Adipocyte (in vitro differentiated cells): Measurements from ENCODE around the gene COL23A1.

Experiments
- DNase-seq: peaks from one replicate; pipeline ENCODE4 v3.0.0-alpha.2; 2015; ENCODE audit warnings: low read depth
- H3K27me3 ChIP-seq: replicated peaks from 2 replicates; pipeline ENCODE4 v1.7.0; 2013; ENCODE audit warnings: mild to moderate bottlenecking, low read length, moderate library complexity; ENCODE audit not compliant: control insufficient read depth, insufficient read depth
- H3K36me3 ChIP-seq: 2 replicates; pipeline ENCODE4 v1.7.0; 2013; ENCODE audit warnings: low read length, mild to moderate bottlenecking, moderate library complexity; ENCODE audit not compliant: control insufficient read depth, insufficient read depth, severe bottlenecking
- H3K4me1 ChIP-seq: 2 replicates; pipeline ENCODE4 v1.7.0; 2013; ENCODE audit warnings: mild to moderate bottlenecking, low read length, moderate library complexity; ENCODE audit not compliant: control insufficient read depth, insufficient read depth
- H3K4me3 ChIP-seq: 2 replicates; pipeline ENCODE4 v1.7.0; 2013; ENCODE audit warnings: mild to moderate bottlenecking, low read length, moderate library complexity
- H3K9ac ChIP-seq: 2 replicates; pipeline ENCODE4 v1.7.0; 2013; ENCODE audit warnings: mild to moderate bottlenecking, low read length, moderate library complexity
- H3K9me3 ChIP-seq: 2 replicates; pipeline ENCODE4 v1.7.0; 2013; ENCODE audit warnings: mild to moderate bottlenecking, low read length, moderate library complexity; ENCODE audit not compliant: control insufficient read depth

COL23A1 gene

GRCh38 chr5:178478370-178478769 is 111.8 kb downstream of the COL23A1 start:
- peaks cover 12% of the 10 kb centered on the region for H3K27me3 ChIP-seq
- no peak overlapping the region for H3K9ac ChIP-seq
- H3K4me1 ChIP-seq = no peaks in the 10 kb centered on the region
- no peak overlapping the region for H3K4me3 ChIP-seq
- peaks cover 9% of the 10 kb centered on the region for H3K9me3 ChIP-seq
- no peak for DNase-seq
- no peaks in the 10 kb centered on the region for H3K36me3 ChIP-seq

- Histone ChIP-seq H3K36me3 (no peaks in the 10 kb centered on the region), H3K27me3 (peaks cover 12% of the 10 kb centered on the region), H3K4me1 (no peaks in the 10 kb centered on the region), H3K4me3 (no peak overlapping the region), H3K9me3 (peaks cover 9% of the 10 kb centered on the region), H3K9ac (no peak overlapping the region)
- DNase-seq = no peak
Measured at GRCh38 chr5:178477802-178478201, 112.4 kb downstream of the COL23A1 start.

GRCh38 chr5:178476972-178477754 is 113.0 kb downstream of the COL23A1 start:
- H3K4me3 ChIP-seq = no peak overlapping the region
- H3K9me3 ChIP-seq = peaks cover 9% of the 10 kb centered on the region
- peaks cover 12% of the 10 kb centered on the region for H3K27me3 ChIP-seq
- no peaks in the 10 kb centered on the region for H3K36me3 ChIP-seq
- no peak overlapping the region for H3K9ac ChIP-seq
- no peak for DNase-seq
- no peaks in the 10 kb centered on the region for H3K4me1 ChIP-seq

- Histone ChIP-seq H3K9me3 (peaks cover 9% of the 10 kb centered on the region), H3K9ac (no peak overlapping the region), H3K27me3 (peaks cover 12% of the 10 kb centered on the region), H3K36me3 (no peaks in the 10 kb centered on the region), H3K4me3 (no peak overlapping the region), H3K4me1 (no peaks in the 10 kb centered on the region)
- no peak for DNase-seq
Measured at GRCh38 chr5:178476531-178476930, 113.7 kb downstream of the COL23A1 start.

- H3K36me3 ChIP-seq = no peaks in the 10 kb centered on the region
- no peak overlapping the region for H3K9ac ChIP-seq
- DNase-seq = no peak
- no peaks in the 10 kb centered on the region for H3K4me1 ChIP-seq
- peaks cover 9% of the 10 kb centered on the region for H3K9me3 ChIP-seq
- H3K27me3 ChIP-seq = peaks cover 16% of the 10 kb centered on the region
- H3K4me3 ChIP-seq = no peak overlapping the region
Measured at GRCh38 chr5:178475422-178475821, 114.8 kb downstream of the COL23A1 start.

- DNase-seq = no peak
- peaks cover 9% of the 10 kb centered on the region for H3K9me3 ChIP-seq
- H3K4me1 ChIP-seq = no peaks in the 10 kb centered on the region
- no peak overlapping the region for H3K9ac ChIP-seq
- no peaks in the 10 kb centered on the region for H3K36me3 ChIP-seq
- no peak overlapping the region for H3K4me3 ChIP-seq
- H3K27me3 ChIP-seq = peaks cover 24% of the 10 kb centered on the region
Measured at GRCh38 chr5:178474562-178475184, 115.5 kb downstream of the COL23A1 start.

- no peak for DNase-seq
- Histone ChIP-seq H3K9me3 (peaks cover 9% of the 10 kb centered on the region), H3K9ac (no peak overlapping the region), H3K4me1 (no peaks in the 10 kb centered on the region), H3K4me3 (no peak overlapping the region), H3K27me3 (peaks cover 23% of the 10 kb centered on the region), H3K36me3 (no peaks in the 10 kb centered on the region)
Measured at GRCh38 chr5:178473854-178474253, 116.3 kb downstream of the COL23A1 start.

GRCh38 chr5:178472138-178472537 is 118.1 kb downstream of the COL23A1 start:
- H3K9ac ChIP-seq = no peak overlapping the region
- H3K27me3 ChIP-seq = peaks cover 18% of the 10 kb centered on the region
- DNase-seq = no peak
- H3K36me3 ChIP-seq = no peaks in the 10 kb centered on the region
- H3K9me3 ChIP-seq = peaks cover 9% of the 10 kb centered on the region
- no peak overlapping the region for H3K4me3 ChIP-seq
- H3K4me1 ChIP-seq = peaks cover 13% of the 10 kb centered on the region

- H3K9ac ChIP-seq = no peak overlapping the region
- no peak for DNase-seq
- H3K4me3 ChIP-seq = no peak overlapping the region
- peaks cover 13% of the 10 kb centered on the region for H3K4me1 ChIP-seq
- peaks cover 9% of the 10 kb centered on the region for H3K9me3 ChIP-seq
- peaks cover 18% of the 10 kb centered on the region for H3K27me3 ChIP-seq
- no peaks in the 10 kb centered on the region for H3K36me3 ChIP-seq
Measured at GRCh38 chr5:178471711-178472110, 118.5 kb downstream of the COL23A1 start.

GRCh38 chr5:178470760-178471025 is 119.5 kb downstream of the COL23A1 start:
- H3K36me3 ChIP-seq = no peaks in the 10 kb centered on the region
- H3K4me1 ChIP-seq = peaks cover 13% of the 10 kb centered on the region
- H3K27me3 ChIP-seq = peaks cover 21% of the 10 kb centered on the region
- H3K9me3 ChIP-seq = peaks cover 9% of the 10 kb centered on the region
- H3K4me3 ChIP-seq = no peak overlapping the region
- DNase-seq = no peak
- H3K9ac ChIP-seq = no peak overlapping the region

- H3K4me3 ChIP-seq = no peak overlapping the region
- no peak overlapping the region for H3K9ac ChIP-seq
- H3K9me3 ChIP-seq = peaks cover 8% of the 10 kb centered on the region
- H3K4me1 ChIP-seq = peaks cover 13% of the 10 kb centered on the region
- H3K36me3 ChIP-seq = no peaks in the 10 kb centered on the region
- no peak for DNase-seq
- peaks cover 23% of the 10 kb centered on the region for H3K27me3 ChIP-seq
Measured at GRCh38 chr5:178469975-178470759, 120.0 kb downstream of the COL23A1 start.
